Ascending aorta (tissue), 2 donors: Measurements from ENCODE around the gene PRSS12. TPM values are rescaled to one million over a fixed set of nuclear protein-coding genes. Genes with fewer than 3 reads are reported as not detected.

Experiments used
- DNase-seq, 2 donors: peaks; one replicate each; pipeline ENCODE4 v3.0.0-alpha.2; 2019; ENCODE audit warnings: low spot score in 2 of 2
- H3K27ac ChIP-seq, 2 donors: fragments of 200-600 bp; sonication (generic); one replicate each; pipeline ENCODE4 v1.5.1; 2016 to 2017; ENCODE audit warnings: mild to moderate bottlenecking in 1 of 2
- H3K27me3 ChIP-seq: fragments of 200-600 bp; sonication (generic); one replicate; pipeline ENCODE4 v1.5.1; 2017
- H3K36me3 ChIP-seq, 2 donors: fragments of 200-600 bp; sonication (generic); one replicate each; pipeline ENCODE4 v1.5.1; 2016
- H3K4me1 ChIP-seq, 2 donors: fragments of 200-600 bp; sonication (generic); one replicate each; pipeline ENCODE4 v1.5.1; 2016 to 2017; ENCODE audit warnings: mild to moderate bottlenecking in 1 of 2
- H3K4me3 ChIP-seq, 2 donors: fragments of 200-600 bp; sonication (generic); one replicate each; pipeline ENCODE4 v1.5.1; 2016 to 2017; ENCODE audit warnings: mild to moderate bottlenecking in 1 of 2
- H3K9me3 ChIP-seq, 2 donors: fragments of 200-600 bp; sonication (generic); one replicate each; pipeline ENCODE4 v1.5.1; 2016
- intact Hi-C: fragments of 100-400 bp; cut with DNase I; formaldehyde crosslinking; loops from one replicate; pipeline ENCODE4 v1.15.1; 2023
- total RNA-seq: library from RNA; depleted of rRNA; stranded (reverse); fragments of >200 nt; gene quantifications from one replicate; pipeline ENCODE4 v1.1.0, GENCODE V29; 2016
- TF ChIP-seq, protein P1 (sequence below), 3 experiments: fragments of 200-600 bp in 2 of 3; fragments of 450-650 bp in 1 of 3; sonication (generic) in 2 of 3; IDR thresholded peaks; one replicate each; pipeline ENCODE4 v1.5.1; 2016 to 2019; ENCODE audit warnings: antibody characterized with exemption in 3 of 3, mild to moderate bottlenecking in 1 of 3, moderate library complexity in 1 of 3

The PRSS12 gene
- total RNA-seq, 1 donor from 2014 or later: not detected

DNA sequence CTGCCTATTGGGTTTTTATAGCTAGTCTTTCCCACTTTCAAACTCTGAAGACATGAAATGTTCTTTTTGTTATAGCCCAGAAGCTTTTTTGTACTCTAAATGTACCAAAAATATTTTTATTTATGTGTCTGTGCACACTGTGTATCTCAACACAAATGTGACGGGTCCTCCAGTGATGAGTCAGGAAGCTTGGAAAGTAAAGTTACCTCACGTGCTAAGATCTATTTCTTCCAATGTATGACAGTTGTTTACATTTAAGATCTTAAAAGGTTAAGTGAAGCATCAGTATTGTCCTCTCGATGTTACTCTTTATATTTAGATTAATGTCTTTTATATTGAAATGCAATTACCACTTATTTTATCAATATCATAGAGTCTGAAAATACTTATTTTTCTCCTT lies 29.1 kb upstream of the PRSS12 start:
- intact Hi-C loops: no loop called here
- DNase-seq: no peak
- TF ChIP-seq, protein P1, sequence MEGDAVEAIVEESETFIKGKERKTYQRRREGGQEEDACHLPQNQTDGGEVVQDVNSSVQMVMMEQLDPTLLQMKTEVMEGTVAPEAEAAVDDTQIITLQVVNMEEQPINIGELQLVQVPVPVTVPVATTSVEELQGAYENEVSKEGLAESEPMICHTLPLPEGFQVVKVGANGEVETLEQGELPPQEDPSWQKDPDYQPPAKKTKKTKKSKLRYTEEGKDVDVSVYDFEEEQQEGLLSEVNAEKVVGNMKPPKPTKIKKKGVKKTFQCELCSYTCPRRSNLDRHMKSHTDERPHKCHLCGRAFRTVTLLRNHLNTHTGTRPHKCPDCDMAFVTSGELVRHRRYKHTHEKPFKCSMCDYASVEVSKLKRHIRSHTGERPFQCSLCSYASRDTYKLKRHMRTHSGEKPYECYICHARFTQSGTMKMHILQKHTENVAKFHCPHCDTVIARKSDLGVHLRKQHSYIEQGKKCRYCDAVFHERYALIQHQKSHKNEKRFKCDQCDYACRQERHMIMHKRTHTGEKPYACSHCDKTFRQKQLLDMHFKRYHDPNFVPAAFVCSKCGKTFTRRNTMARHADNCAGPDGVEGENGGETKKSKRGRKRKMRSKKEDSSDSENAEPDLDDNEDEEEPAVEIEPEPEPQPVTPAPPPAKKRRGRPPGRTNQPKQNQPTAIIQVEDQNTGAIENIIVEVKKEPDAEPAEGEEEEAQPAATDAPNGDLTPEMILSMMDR (IDR thresholded peaks at IDR 0.05): no peak

DNA sequence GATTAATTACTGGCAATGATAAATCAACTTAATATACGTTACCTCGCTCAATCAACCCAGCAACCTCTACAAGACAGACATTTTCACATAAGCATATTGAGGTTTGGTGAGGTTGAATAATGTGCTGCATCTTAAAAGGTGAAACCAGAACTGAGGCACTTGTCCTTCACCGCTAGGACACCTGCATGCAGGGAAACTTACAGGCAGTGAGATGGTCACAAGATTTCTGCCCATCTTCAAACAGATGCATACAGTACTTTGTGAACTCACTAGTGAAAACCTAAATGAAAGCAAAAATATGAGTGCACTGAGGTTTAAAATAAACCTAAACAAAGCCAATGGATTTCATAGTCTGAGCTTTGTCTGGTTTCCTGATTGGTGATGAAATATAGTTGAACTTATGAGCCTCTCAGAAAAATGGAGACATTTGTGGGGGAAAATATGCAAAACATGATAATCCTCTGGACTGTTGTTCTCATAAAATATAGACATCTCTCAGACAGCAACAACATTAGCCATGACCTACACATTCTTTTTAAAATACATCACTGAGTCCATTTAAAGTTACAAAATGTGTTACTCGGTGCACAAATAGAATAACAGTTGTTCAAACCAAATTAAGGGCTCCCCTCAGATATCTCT lies 20.9 kb upstream of the PRSS12 start:
- no peak overlapping the region for H3K4me3 ChIP-seq
- H3K4me1 ChIP-seq: no peaks in the 10 kb centered on the region
- intact Hi-C loops: no loop called here
- TF ChIP-seq, protein P1 (IDR thresholded peaks at IDR 0.05): no peak
- no peaks in the 10 kb centered on the region for H3K27me3 ChIP-seq
- H3K36me3 ChIP-seq: no peaks in the 10 kb centered on the region
- no peaks in the 10 kb centered on the region for H3K9me3 ChIP-seq
- H3K27ac ChIP-seq: no peak overlapping the region
- no peak for DNase-seq

More for the DNA sequence above, 29.1 kb upstream of the PRSS12 start:
- Histone ChIP-seq H3K27ac (no peak overlapping the region), H3K36me3 (no peaks in the 10 kb centered on the region), H3K27me3 (no peaks in the 10 kb centered on the region), H3K9me3 (no peaks in the 10 kb centered on the region), H3K4me3 (no peak overlapping the region), H3K4me1 (no peaks in the 10 kb centered on the region)

DNA sequence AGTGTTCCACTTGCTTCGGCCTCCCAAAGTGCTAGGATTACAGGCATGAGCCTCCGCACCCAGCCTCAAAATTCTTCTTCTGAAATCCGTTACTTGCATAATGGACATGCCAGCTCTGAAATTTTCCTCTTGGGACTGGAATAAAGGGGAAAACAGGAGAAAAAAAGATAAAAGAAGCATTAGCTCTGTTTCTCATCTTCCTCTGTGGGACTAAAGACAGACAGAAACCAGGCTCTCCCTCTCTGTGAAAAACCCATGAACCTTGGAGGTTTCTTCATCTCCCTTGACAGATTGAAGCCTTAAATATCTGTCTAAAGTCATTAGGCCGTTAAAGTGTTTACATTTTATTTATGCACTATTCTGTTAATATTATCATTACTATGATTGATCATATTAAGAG lies 19.4 kb upstream of the PRSS12 start:
- Histone ChIP-seq H3K36me3 (no peaks in the 10 kb centered on the region), H3K4me1 (no peaks in the 10 kb centered on the region), H3K27ac (no peak overlapping the region), H3K9me3 (no peaks in the 10 kb centered on the region), H3K4me3 (no peak overlapping the region), H3K27me3 (no peaks in the 10 kb centered on the region)
- TF ChIP-seq, protein P1 (IDR thresholded peaks at IDR 0.05): no peak
- no peak for DNase-seq
- intact Hi-C loops: no loop called here

DNA sequence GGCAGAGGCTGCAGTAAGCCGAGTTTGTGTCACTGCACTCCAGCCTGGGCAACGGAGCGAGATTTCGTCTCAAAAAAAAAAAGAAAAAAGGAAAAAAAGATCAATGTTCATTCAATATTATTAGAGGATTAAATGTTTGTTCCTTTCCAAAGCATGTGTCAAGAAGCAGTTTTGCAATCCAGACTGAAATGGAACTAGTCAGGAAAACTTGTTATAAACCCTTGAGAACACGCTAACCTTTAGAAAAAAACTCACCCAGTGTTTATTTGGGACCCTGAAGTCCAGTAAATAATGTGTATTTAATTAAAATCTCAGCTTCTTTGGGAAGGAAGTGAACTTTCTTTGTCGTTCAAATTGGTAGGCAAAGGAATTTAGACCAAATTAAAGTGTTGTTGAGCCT lies 16.4 kb upstream of the PRSS12 start:
- H3K4me3 ChIP-seq: no peak overlapping the region
- no peaks in the 10 kb centered on the region for H3K9me3 ChIP-seq
- no peaks in the 10 kb centered on the region for H3K27me3 ChIP-seq
- no peaks in the 10 kb centered on the region for H3K36me3 ChIP-seq
- no peaks in the 10 kb centered on the region for H3K4me1 ChIP-seq
- TF ChIP-seq, protein P1 (IDR thresholded peaks at IDR 0.05): no peak
- intact Hi-C loops: no loop called here
- no peak overlapping the region for H3K27ac ChIP-seq
- no peak for DNase-seq

DNA sequence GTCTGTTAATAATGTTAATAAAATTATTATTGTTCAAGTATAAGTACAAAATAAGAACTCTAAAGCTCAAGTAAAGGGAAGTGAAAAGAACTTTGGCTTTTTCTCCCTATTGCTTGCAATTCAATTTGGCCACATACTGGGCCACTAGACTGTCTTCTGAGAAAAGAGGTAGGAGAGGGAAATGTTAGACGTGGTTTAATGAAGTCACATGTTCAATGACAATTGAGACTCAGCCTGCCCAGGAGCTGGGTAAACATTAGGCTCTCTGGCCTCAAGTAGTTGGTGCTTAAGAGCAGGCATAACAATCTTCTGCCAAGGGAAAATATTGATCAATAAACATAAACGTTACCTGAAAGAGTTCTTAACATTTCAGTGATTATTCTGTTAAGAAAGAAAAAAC lies 15.1 kb upstream of the PRSS12 start:
- TF ChIP-seq, protein P1 (IDR thresholded peaks at IDR 0.05): no peak
- Histone ChIP-seq H3K9me3 (no peaks in the 10 kb centered on the region), H3K4me3 (no peak overlapping the region), H3K27ac (no peak overlapping the region), H3K36me3 (no peaks in the 10 kb centered on the region), H3K27me3 (no peaks in the 10 kb centered on the region), H3K4me1 (no peaks in the 10 kb centered on the region)
- intact Hi-C loops: no loop called here
- DNase-seq: no peak

DNA sequence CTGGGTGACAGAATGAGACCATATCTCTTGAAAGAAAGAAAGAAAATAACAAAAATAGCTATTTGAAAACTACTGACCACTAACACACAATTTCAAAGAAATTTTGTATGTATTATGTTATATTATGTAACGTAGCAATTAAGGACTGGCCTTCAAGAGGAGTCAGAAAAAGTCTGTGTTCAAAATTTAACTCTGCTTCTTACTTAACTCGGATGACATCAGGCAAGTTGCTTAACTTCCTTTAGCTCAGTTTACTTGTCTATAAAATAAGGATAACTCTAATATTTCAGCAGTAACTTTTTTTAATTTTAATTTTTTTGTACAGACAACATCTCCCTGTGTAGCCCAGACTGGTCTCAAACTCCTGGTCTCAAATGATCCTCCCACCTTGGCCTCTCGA lies 14.6 kb upstream of the PRSS12 start:
- TF ChIP-seq, protein P1 (IDR thresholded peaks at IDR 0.05): no peak
- Histone ChIP-seq H3K27ac (no peak overlapping the region), H3K4me1 (no peaks in the 10 kb centered on the region), H3K9me3 (no peaks in the 10 kb centered on the region), H3K27me3 (no peaks in the 10 kb centered on the region), H3K4me3 (no peak overlapping the region), H3K36me3 (no peaks in the 10 kb centered on the region)
- no peak for DNase-seq
- intact Hi-C loops: no loop called here
